Astrocyte (in vitro differentiated cells and primary cell): ENCODE measurements around the gene SIRPD. TPM values are rescaled to one million over a fixed set of nuclear protein-coding genes. Genes with fewer than 3 reads are reported as not detected.

Source experiments
- DNase-seq: peaks from one replicate; pipeline ENCODE4 v3.0.0-alpha.2; 2010; ENCODE audit warnings: low read depth
- FAIRE-seq: peaks from 2 replicates; lab custom pipeline; 2011; peaks lifted over from hg19 to GRCh38; lab: Jason Lieb, UNC
- H2AFZ ChIP-seq: 2 replicates; pipeline ENCODE4 v1.6.0; 2012; ENCODE audit warnings: low read depth, low read length, inconsistent platforms
- H3K27ac ChIP-seq: 2 replicates; pipeline ENCODE4 v1.5.1; 2011; ENCODE audit warnings: low read depth, low read length, inconsistent platforms
- H3K27me3 ChIP-seq: 2 replicates; pipeline ENCODE4 v1.6.0; 2011; ENCODE audit warnings: low read length, inconsistent platforms; ENCODE audit not compliant: insufficient read depth
- H3K36me3 ChIP-seq: 2 replicates; pipeline ENCODE4 v1.5.1; 2011; ENCODE audit warnings: low read length, inconsistent platforms; ENCODE audit not compliant: insufficient read depth
- H3K4me1 ChIP-seq: 2 replicates; pipeline ENCODE4 v1.5.1; 2011; ENCODE audit warnings: low read length, inconsistent platforms; ENCODE audit not compliant: insufficient read depth
- H3K4me2 ChIP-seq: 2 replicates; pipeline ENCODE4 v1.6.0; 2012; ENCODE audit warnings: low read length, inconsistent platforms
- H3K4me3 ChIP-seq: 2 replicates; pipeline ENCODE4 v1.5.1; 2011; ENCODE audit warnings: low read depth, mild to moderate bottlenecking, low read length, inconsistent platforms; ENCODE audit not compliant: insufficient read depth
- H3K79me2 ChIP-seq: 2 replicates; pipeline ENCODE4 v1.6.0; 2012; ENCODE audit warnings: mild to moderate bottlenecking, low read length, inconsistent platforms; ENCODE audit not compliant: insufficient read depth
- H3K9ac ChIP-seq: 2 replicates; pipeline ENCODE4 v1.6.0; 2012; ENCODE audit warnings: mild to moderate bottlenecking, low read length, inconsistent platforms
- H3K9me3 ChIP-seq: 2 replicates; pipeline ENCODE4 v1.5.1; 2012; ENCODE audit warnings: low read depth, mild to moderate bottlenecking, low read length, inconsistent platforms; ENCODE audit not compliant: insufficient read depth
- H4K20me1 ChIP-seq: 2 replicates; pipeline ENCODE4 v1.6.0; 2012; ENCODE audit warnings: low read length, inconsistent platforms; ENCODE audit not compliant: insufficient read depth
- H3K27ac Mint-ChIP-seq: one replicate; pipeline ENCODE4 v1.8.0; 2021; ENCODE audit warnings: mild to moderate bottlenecking, mixed read lengths; ENCODE audit not compliant: unreplicated experiment
- H3K27me3 Mint-ChIP-seq: one replicate; pipeline ENCODE4 v1.8.0; 2021; ENCODE audit warnings: low read depth, mixed read lengths; ENCODE audit not compliant: unreplicated experiment
- H3K36me3 Mint-ChIP-seq: one replicate; pipeline ENCODE4 v1.8.0; 2021; ENCODE audit warnings: low read depth, mixed read lengths; ENCODE audit not compliant: unreplicated experiment
- H3K4me1 Mint-ChIP-seq: one replicate; pipeline ENCODE4 v1.8.0; 2021; ENCODE audit warnings: low read depth, mixed read lengths; ENCODE audit not compliant: unreplicated experiment
- H3K4me3 Mint-ChIP-seq: one replicate; pipeline ENCODE4 v1.8.0; 2021; ENCODE audit warnings: mild to moderate bottlenecking, moderate library complexity, mixed read lengths; ENCODE audit not compliant: unreplicated experiment
- H3K9me3 Mint-ChIP-seq: one replicate; pipeline ENCODE4 v1.8.0; 2021; ENCODE audit warnings: mild to moderate bottlenecking, mixed read lengths; ENCODE audit not compliant: unreplicated experiment
- CTCF ChIP-seq: IDR thresholded peaks from 2 replicates; pipeline ENCODE4 v1.5.1; 2011; ENCODE audit warnings: low read depth, mild to moderate bottlenecking, inconsistent platforms, low read length, moderate library complexity; ENCODE audit not compliant: insufficient read depth
- EZH2 ChIP-seq: IDR thresholded peaks from 2 replicates; pipeline ENCODE4 v1.6.1; 2012; ENCODE audit warnings: mild to moderate bottlenecking, low read length, inconsistent platforms; ENCODE audit not compliant: insufficient read depth
- total RNA-seq: library from RNA; stranded (reverse); gene quantifications from 2 replicates; pipeline ENCODE4 v1.2.1, GENCODE V29; 2021

Gene SIRPD
- total RNA-seq, 1 donor from 2014 or later, result not detected

- Mint-ChIP-seq H3K36me3 (no peaks in the 10 kb centered on the region), H3K27me3 (peaks cover 29% of the 10 kb centered on the region), H3K9me3 (peaks cover 9% of the 10 kb centered on the region), H3K27ac (no peak overlapping the region), H3K4me3 (no peak overlapping the region), H3K4me1 (no peaks in the 10 kb centered on the region)
- Histone ChIP-seq H3K4me3 (no peak overlapping the region), H4K20me1 (no peaks in the 10 kb centered on the region), H3K36me3 (no peaks in the 10 kb centered on the region), H3K4me1 (no peaks in the 10 kb centered on the region), H3K9ac (no peak overlapping the region), H3K9me3 (no peaks in the 10 kb centered on the region), H3K27me3 (peaks cover 31% of the 10 kb centered on the region), H3K4me2 (no peak overlapping the region), H2AFZ (no peak overlapping the region), H3K27ac (no peak overlapping the region), H3K79me2 (no peaks in the 10 kb centered on the region)
- no peak for DNase-seq
- no peak for FAIRE-seq
- TF ChIP-seq CTCF (no peak), EZH2 (no peak)
These were observed 65.5 kb downstream of the SIRPD start for GRCh38 chr20:1491860-1492642.

- H2AFZ ChIP-seq, result no peak within 1 kb of the TSS
- H3K36me3 Mint-ChIP-seq, result no peaks in the 10 kb centered on the region
- no peak within 1 kb of the TSS for H3K4me3 ChIP-seq
- H3K9me3 Mint-ChIP-seq, result peaks cover 7% of the 10 kb centered on the region
- H3K27ac ChIP-seq, result no peak within 1 kb of the TSS
- H3K4me1 ChIP-seq, result no peaks in the 10 kb centered on the region
- peaks cover 31% of the 10 kb centered on the region for H3K27me3 ChIP-seq
- H3K79me2 ChIP-seq, result no peaks in the 10 kb centered on the region
- H3K27me3 Mint-ChIP-seq, result peaks cover 31% of the 10 kb centered on the region
- no peaks in the 10 kb centered on the region for H4K20me1 ChIP-seq
- no peak within 1 kb of the TSS for H3K27ac Mint-ChIP-seq
- no peak for DNase-seq
- H3K4me3 Mint-ChIP-seq, result no peak within 1 kb of the TSS
- no peak within 1 kb of the TSS for H3K9ac ChIP-seq
- H3K9me3 ChIP-seq, result no peaks in the 10 kb centered on the region
- H3K4me1 Mint-ChIP-seq, result no peaks in the 10 kb centered on the region
- no peak within 1 kb of the TSS for H3K4me2 ChIP-seq
- TF ChIP-seq EZH2 (no peak), CTCF (no peak)
- H3K36me3 ChIP-seq, result no peaks in the 10 kb centered on the region
- no peak for FAIRE-seq
These were observed 66.1 kb downstream of the SIRPD start, which contains the start of gene SIRPB2 for GRCh38 chr20:1491281-1491840. Gene SIRPB2, minus strand, starts transcription at chr20:1491420. Its CDS starts 61 bp downstream, at chr20:1491359.
